CD4-positive, alpha-beta T cell treated with Interleukin-17A for 4 hours (primary cell): ENCODE data around the gene SLC25A21.
"Not testable (repeated sequence)": the region's sequence is repeated elsewhere in the genome, so short reads cannot be mapped to it uniquely, and the experiment has no call there.

ENCODE experiments used
- DNase-seq: peaks from one replicate; pipeline ENCODE4 v3.0.0-alpha.2; 2020; ENCODE audit warnings: mixed read lengths

Gene SLC25A21

DNA sequence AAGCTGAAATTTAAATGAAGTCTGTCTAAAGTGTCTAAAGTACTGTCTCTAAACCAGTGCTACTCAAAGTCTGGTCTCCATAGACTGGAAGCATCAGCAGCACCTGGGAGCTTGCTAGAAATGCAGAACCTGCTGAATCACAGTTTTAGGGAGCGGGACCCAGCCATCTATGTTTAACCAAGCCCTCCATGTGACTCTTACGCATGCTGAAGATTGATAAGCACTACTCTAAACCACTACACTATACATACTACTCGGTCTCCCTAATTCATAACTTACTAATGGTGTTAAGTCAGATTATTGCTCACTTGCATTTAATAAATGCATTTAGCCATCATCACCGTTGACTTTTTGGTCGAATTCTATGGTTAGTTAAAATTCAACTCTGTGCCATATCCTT lies 88.8 kb downstream of the SLC25A21 start:
- no peak for DNase-seq

- DNase-seq, result no peak
Measured at GRCh38 chr14:37082449-37082848, 90.0 kb downstream of the SLC25A21 start.

DNA sequence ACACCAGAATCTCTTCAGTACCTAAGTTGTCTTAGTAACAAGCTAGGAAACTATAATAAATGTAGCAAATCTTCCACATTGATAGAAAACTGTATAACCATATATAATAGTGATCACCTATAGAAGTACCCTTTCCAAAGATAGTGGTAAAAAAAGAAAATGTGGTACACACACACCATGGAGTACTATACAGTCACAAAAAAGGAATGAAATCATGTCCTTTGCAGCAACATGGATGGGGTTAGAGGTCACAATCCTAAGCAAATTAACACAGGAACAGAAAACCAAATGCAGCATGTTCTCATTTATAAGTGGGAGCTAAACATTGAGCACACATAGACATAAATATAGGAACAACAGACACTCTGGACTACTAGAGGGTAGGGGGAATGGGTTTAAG lies 90.5 kb downstream of the SLC25A21 start:
- no peak for DNase-seq

- no peak for DNase-seq
Measured at GRCh38 chr14:37081218-37081617, 91.2 kb downstream of the SLC25A21 start.

DNA sequence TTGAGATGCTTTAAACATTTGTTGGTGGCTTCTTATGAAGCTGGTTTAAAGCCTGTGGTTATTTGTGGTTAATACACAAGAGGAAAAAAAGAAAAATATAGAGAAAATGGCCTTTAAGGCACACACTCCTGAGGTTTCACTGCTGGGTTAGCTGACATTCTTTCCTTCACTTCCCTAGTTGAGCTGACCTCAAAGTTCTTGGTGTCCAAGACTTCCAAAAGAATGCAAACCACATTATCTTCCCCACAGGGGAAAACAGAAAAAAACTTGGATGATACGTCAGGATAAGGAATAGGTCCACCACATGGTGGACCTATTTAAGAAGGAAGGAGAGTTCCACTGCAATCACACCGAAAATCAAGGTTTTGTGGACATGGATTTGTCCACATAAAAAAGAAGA lies 94.3 kb downstream of the SLC25A21 start:
- DNase-seq, result no peak

GRCh38 chr14:37074320-37074719 lies 98.1 kb downstream of the SLC25A21 start:
- not testable (repeated sequence) for DNase-seq

- no peak for DNase-seq
Measured at GRCh38 chr14:37063467-37064240, 108.8 kb downstream of the SLC25A21 start.

DNA sequence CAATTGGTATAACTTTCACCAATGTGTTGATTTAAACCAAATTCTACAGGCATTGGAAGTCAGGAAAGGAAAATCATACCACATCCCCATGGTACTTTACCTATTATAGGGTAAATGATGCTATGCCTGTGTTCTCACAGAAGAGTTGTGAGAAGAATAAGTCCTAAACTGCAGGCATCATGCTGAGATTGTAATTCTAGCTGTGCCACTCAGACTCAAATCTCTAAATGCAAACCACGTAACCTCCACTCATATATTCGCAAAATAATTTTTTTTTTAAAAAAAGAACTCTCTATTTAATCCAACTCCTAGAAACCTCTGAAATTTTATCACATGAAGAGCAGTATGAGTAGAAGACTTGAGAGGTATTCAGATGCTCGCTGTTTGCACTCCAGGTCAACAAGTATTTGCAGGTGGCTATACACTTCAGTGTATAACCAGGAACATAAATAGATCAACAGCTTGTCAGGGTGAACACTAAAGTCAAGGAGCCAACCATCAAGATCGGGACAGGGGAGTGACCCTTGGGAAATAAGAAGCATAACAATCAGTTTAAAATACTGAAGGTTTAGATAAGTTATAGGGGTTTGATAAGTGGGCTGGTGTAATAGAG lies 110.1 kb downstream of the SLC25A21 start:
- no peak for DNase-seq

DNA sequence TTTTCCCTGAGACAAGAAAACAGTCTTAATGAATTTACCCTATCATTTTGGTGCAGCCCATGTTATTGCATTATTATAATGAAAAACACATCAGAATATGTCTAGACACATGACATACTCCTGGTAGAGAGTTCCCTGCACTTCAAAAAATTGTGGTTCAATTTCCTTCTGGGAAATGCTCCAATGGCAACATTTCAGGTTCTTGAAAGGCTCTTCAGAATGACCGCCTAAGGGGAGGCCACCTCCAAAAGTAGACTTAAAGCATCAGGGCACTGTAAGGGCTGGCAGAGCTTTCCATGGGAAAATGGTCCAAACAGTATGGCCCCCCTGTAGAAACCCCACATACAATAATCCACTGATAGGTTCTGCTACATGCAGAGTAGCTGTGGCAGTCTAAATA lies 110.7 kb downstream of the SLC25A21 start:
- DNase-seq, result no peak

GRCh38 chr14:37060496-37061260 lies 111.7 kb downstream of the SLC25A21 start:
- DNase-seq, result no peak

GRCh38 chr14:37057776-37058175 lies 114.6 kb downstream of the SLC25A21 start:
- no peak for DNase-seq

- DNase-seq, result no peak
Measured at GRCh38 chr14:37056473-37056872, 115.9 kb downstream of the SLC25A21 start.

DNA sequence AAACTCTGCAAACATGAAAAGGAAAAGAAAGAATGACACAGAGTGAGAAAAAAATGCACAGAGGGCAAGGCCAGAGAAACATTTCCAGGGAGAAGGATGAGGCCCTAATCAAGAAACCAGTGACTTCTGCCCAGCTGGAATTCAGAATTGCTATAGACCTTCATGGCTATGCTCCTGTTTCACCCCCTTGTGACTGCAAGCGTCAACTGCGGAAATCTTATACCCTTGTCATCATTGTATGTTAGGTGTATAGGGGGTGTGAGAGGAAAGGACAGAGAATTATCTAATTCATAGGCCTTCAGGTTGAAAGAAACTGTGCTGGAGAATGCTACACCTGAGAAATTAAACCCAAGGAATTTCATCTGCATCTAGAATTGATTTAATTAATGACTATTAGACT lies 117.5 kb downstream of the SLC25A21 start:
- no peak for DNase-seq

DNA sequence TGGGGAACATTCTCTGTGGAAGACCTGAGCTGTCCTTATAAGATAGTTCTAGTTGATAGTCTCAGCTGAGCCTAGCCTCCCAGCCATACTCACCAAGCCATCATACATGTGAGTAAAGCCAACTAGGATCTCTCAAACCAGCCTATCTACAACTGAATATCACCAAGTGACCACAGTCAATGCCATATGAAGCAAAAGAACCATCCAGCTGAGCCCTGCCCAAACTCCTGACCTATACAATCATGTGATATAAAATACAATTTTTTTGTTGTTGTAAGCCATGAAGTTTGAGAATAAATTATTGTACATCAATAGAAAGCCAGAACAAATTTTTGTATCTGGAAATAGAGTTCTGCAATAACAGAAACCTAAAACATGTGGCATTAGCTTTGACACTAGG lies 118.3 kb downstream of the SLC25A21 start:
- DNase-seq, result no peak

DNA sequence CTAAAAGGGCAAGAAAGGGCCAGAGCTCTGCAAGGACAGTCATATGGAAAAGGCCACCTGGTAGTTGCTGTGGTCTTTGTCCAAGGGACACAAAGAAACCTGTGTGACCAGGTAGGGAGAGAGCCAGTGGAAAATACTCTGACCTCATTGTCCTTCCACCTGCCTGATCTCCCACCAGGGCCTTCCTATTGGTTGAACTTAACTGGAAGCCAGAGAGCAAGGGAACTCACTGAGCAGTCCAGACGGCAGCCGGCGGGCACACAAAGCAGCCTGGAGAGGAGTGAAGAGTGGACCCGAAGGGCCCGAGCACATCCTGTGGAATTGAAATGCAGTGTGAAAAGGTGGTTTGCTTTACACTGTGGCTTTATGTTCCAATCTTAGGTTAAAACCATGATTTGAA lies 120.7 kb downstream of the SLC25A21 start:
- no peak for DNase-seq

DNA sequence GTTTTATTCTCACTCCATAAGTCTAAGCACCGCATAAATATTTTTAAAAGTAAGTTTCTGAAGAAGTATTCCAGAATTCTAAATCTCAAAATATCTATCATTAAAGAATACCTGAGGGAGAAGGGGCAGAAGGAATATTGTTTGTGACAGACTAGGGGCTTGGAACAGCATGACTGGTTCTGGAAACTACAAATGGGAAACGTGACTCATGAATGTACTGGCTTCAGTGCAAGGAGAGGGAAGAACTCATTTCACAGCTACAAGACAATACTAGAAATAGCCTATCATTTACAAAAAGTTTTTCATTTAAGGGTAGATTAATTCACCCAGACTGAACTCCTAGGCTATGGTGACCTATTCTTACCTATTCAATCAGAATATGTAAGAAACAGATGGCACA lies 121.3 kb downstream of the SLC25A21 start:
- DNase-seq, result no peak

DNA sequence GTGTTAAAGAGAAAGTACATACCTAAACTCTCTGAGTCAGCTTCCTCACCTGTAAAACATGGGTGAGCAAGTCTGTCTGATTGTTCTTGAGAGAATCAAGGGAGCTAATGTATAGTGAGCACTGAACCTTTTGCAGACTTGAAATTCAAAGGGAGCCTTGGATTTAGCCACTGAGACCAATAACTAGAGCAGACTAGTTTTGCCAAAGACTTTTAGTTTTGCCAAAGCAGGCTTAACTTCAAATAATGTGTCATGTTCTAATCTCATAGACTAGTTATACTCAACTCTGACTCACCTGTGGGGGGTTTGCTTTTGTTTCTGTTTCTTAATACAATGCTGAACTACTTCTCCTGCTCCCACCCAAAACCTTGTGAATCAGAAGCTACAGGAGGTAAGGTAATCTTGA lies 123.7 kb downstream of the SLC25A21 start:
- DNase-seq, result no peak

DNA sequence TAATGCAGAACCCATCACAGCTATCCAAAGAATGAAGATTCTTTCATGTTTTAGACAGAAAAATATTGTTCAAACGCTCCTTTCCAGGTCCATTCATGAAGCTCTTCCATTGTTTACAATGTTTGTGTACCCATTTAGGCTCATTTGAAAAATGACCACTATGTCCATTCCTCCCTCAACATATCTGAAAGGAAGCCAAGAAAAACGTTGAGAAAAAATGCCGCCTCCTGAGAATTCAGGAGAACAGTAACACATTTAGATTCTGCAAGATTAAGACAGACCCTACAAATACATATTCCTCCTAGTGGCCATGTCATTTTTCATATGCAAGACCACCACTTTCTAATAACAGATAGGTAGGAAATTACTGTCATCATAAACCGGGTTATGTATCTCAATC lies 124.4 kb downstream of the SLC25A21 start:
- DNase-seq, result no peak

DNA sequence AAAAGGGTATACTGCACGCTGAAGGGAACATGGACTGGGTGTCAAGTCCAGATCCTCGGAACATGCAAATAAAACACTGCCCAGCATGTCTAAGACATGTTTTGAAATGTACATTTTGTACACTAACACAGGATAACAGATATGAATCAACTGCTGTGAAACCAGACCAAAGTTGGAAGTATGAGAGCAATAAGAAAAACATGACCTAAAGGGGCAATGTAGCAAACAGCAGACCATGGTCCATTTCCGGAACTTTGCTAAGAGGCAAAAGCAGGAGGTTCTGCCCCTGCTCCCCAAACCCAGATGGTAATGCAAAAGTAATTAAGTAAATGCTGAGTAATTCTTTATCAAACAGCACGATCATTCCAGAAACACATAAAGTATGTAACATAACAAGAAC lies 125.2 kb downstream of the SLC25A21 start:
- no peak for DNase-seq

DNA sequence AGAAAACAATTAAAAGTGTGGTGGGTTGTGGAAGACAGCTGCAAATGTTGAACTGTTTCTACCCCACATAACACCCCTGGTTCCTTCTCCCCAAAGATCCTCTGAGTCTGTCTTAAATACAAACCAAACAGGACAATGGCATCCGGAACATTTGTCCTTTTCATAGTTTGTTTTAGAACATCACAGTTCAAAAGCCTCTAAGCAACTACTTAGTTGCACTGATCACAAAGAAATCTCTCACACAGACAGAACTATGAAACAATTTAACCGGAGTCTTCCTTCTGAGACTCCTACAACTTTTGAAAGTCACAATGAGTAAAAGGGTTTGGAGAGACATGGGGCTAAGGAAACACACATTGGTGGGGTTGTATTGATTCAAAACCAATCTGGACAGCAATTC lies 125.6 kb downstream of the SLC25A21 start:
- no peak for DNase-seq

- DNase-seq, result no peak
Measured at GRCh38 chr14:37045340-37046061, 126.9 kb downstream of the SLC25A21 start.

DNA sequence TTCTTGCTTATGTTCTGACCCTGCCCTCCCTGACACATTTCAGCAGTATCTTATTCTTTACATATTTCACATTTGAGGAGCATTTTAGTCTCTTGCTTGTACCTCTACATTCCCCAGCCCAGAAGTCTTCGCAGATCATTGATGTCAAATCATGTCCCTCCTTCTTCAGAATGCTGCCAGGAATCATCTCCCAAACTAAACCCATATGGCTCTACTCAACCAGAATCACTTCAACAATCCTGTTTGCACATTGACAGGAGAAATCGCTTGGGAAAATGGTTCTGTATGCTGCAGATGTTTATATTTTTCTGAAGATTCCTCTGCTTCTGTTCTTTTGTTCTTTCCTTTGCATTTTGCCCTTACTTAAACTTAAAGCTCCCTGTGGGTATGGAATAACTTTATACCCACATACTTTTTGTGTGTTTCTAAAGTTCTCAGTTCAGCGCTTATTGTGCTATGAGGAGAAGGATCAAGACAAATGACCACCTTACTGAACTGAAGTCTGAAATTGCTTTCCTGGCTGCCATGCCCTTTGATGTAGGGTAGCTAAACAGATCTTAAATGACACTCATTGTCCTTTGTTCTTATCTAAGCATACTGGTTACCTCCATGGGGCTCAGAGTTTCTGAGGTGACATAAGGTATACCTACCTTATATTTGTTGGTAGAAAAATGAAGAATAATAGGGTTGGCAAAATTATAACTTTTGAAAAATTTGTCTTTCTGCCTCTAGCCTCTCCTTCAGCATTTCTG lies 134.6 kb downstream of the SLC25A21 start:
- no peak for DNase-seq
